Measurements from ENCODE around the gene SMPDL3A. TPM values are rescaled to one million over a fixed set of nuclear protein-coding genes. Genes with fewer than 3 reads are reported as not detected.

SMPDL3A gene
- total RNA-seq, 1 experiment from 2014 or later, result 0.59 TPM

- H3K23me2 ChIP-seq (ENCODE audit: insufficient read length, low read depth, low read length, poor library complexity, severe bottlenecking), result no peaks in the 10 kb centered on the region
- H3K27me3 ChIP-seq (ENCODE audit: insufficient read depth, low read length), result peaks cover 3% of the 10 kb centered on the region; the same call in 1 of the 2 replicates
- no peak overlapping the region for H4K91ac ChIP-seq (ENCODE audit: insufficient read length, low read depth, low read length)
- H3K4me2 ChIP-seq (ENCODE audit: insufficient read depth, insufficient read length, low read length), result no peak overlapping the region
- no peak overlapping the region for H2BK20ac ChIP-seq (ENCODE audit: low read depth, low read length, poor library complexity, severe bottlenecking)
- no peak overlapping the region for H4K8ac ChIP-seq (replicated peaks; ENCODE audit: insufficient read length, low read depth, low read length)
- H3K36me3 Mint-ChIP-seq (ENCODE audit: insufficient read depth in 1 of 3, low read depth in 3 of 3), result peaks cover 3 to 14% (median 5%) of the 10 kb centered on the region in 3 experiments
- DNase-seq, result no peak
- no peak overlapping the region for H4K5ac ChIP-seq (ENCODE audit: insufficient read length, low read depth, low read length)
- H3K79me2 ChIP-seq (ENCODE audit: insufficient read depth, low read length), result no peaks in the 10 kb centered on the region
- no peak overlapping the region for H2BK120ac ChIP-seq (ENCODE audit: low read depth, low read length, poor library complexity, severe bottlenecking)
- no peak overlapping the region for H2BK15ac ChIP-seq (ENCODE audit: low read depth, low read length)
- no peak overlapping the region for H3K4ac ChIP-seq (ENCODE audit: low read depth, low read length)
- no peak overlapping the region for H3K23ac ChIP-seq (ENCODE audit: insufficient read length, low read depth, low read length)
- H3K9me3 ChIP-seq (ENCODE audit: control insufficient read depth, low read depth, low read length), result no peaks in the 10 kb centered on the region
- H3K4me1 Mint-ChIP-seq, result peaks cover 29 to 38% of the 10 kb centered on the region in 2 experiments
- H3K18ac ChIP-seq (ENCODE audit: insufficient read length, low read depth, low read length), result no peak overlapping the region
- H3K4me1 ChIP-seq (ENCODE audit: insufficient read depth, low read length), result peaks cover 4% of the 10 kb centered on the region; the same call in 1 of the 2 replicates
- no peak overlapping the region for H2BK5ac ChIP-seq (ENCODE audit: insufficient read length, low read length)
- no peak overlapping the region for H2AK5ac ChIP-seq (ENCODE audit: insufficient read length, low read length)
- WGBS (ENCODE audit: extremely low coverage, insufficient read length, low lambda C conversion rate), result no CpG with 5 or more reads among the region's 10 CpGs
- H3K27ac Mint-ChIP-seq, result no peak overlapping the region
- TF ChIP-seq CTCF (conservative IDR thresholded peaks at IDR 0.05), result no peak
- no peak overlapping the region for H3T11ph ChIP-seq (ENCODE audit: low read length)
- H3K9me3 Mint-ChIP-seq, result peaks cover 8 to 17% of the 10 kb centered on the region in 2 experiments
- H3K56ac ChIP-seq (ENCODE audit: insufficient read length, low read depth, low read length), result no peak overlapping the region
- no peak overlapping the region for H2AFZ ChIP-seq (ENCODE audit: low read length)
- no peaks in the 10 kb centered on the region for H3K79me1 ChIP-seq (ENCODE audit: insufficient read depth, low read depth, low read length, poor library complexity, severe bottlenecking)
- no peaks in the 10 kb centered on the region for H4K20me1 ChIP-seq (ENCODE audit: control insufficient read depth, insufficient read depth, insufficient read length)
- H3K27me3 Mint-ChIP-seq (ENCODE audit: low read depth), result peaks cover 15% of the 10 kb centered on the region
- no peak overlapping the region for H3K14ac ChIP-seq (ENCODE audit: insufficient read depth, low read length)
- no peak overlapping the region for H3K27ac ChIP-seq (ENCODE audit: insufficient read length, low read depth, low read length)
- no peak overlapping the region for H2BK12ac ChIP-seq (ENCODE audit: insufficient read length, low read depth, low read length)
- H3K4me3 Mint-ChIP-seq, result no peak overlapping the region
- no peak overlapping the region for H3K9ac ChIP-seq (ENCODE audit: extremely low read depth, insufficient read length, low read length)
Observed at GRCh38 chr6:122753000-122753687, 35.9 kb upstream of the SMPDL3A start.
